H1 (cell line): Measurements from ENCODE around the gene PLK5. TPM values are rescaled to one million over a fixed set of nuclear protein-coding genes. Genes with fewer than 3 reads are reported as not detected.
A peak's percentile ranks its signal among the peaks of the same experiment; 100 is the strongest.

Source experiments
- CHD7 ChIP-seq: fragments of 300-600 bp; sonication (generic); IDR thresholded peaks from 2 replicates; pipeline ENCODE4 v1.7.1; 2012; ENCODE audit warnings: low read length, moderate library complexity, mild to moderate bottlenecking, inconsistent platforms; ENCODE audit not compliant: insufficient replicate concordance
- KDM1A ChIP-seq: fragments of 200-600, 300-600 bp; sonication (generic); IDR thresholded peaks from 2 replicates; pipeline ENCODE4 v1.7.1; 2016; ENCODE audit warnings: mild to moderate bottlenecking, low read length, borderline replicate concordance
- MAX ChIP-seq: IDR thresholded peaks from 2 replicates; pipeline ENCODE4 v1.6.1; 2012; ENCODE audit warnings: inconsistent platforms
- TCF12 ChIP-seq: IDR thresholded peaks from 2 replicates; pipeline ENCODE4 v1.6.1; 2011; ENCODE audit warnings: low read depth, mild to moderate bottlenecking, low read length
- polyA plus RNA-seq, 7 experiments: library from polyadenylated mRNA; depleted of rRNA in 3 of 7; stranded (reverse) in 5 of 7; unstranded in 2 of 7; fragments of >200 nt in 5 of 7; fragments of 200-250 nt in 2 of 7; gene quantifications; 1 replicate in 5 of 7; 2 replicates in 1 of 7; 4 replicates in 1 of 7; pipeline versions ENCODE4 v1.2.1 to v1.2.3, GENCODE V29; 2011 to 2013; ENCODE audit warnings: missing spikeins in 2 of 7, mixed read lengths in 2 of 7
- total RNA-seq: library from RNA; stranded (reverse); fragmentation: NEBNext Ultra II Directional; extraction: Animal tissue kit (Norgen Biotek cat#: 25700); gene quantifications from 2 replicates; pipeline ENCODE4 v1.2.1, GENCODE V29; 2021

The PLK5 gene
- total and polyA plus RNA-seq, 2 of the 8 experiments (the other 6 are each of a cell fraction or from before 2014, with no cell fraction given) = 0.43 to 0.45 TPM

GRCh38 chr19:1491114-1491848 is 32.6 kb upstream of the PLK5 start, which contains the start of gene REEP6 (continued):
- TF ChIP-seq CHD7 = no peak
- TF ChIP-seq KDM1A = peak; percentile 83
- peak; percentile 50 for TF ChIP-seq MAX
- no peak for TF ChIP-seq TCF12
